ENCODE results near the gene ZNF469. TPM values are rescaled to one million over a fixed set of nuclear protein-coding genes. Genes with fewer than 3 reads are reported as not detected.

Gene ZNF469
- polyA plus RNA-seq, 1 donor from 2014 or later = not detected

- Histone ChIP-seq H3K4me2 (ENCODE audit: low read length) (no peak overlapping the region), H3K9me2 (ENCODE audit: insufficient read depth, low read length) (no peaks in the 10 kb centered on the region), H2AFZ (ENCODE audit: low read depth, low read length) (no peak overlapping the region), H3K36me3 (ENCODE audit: insufficient read depth, low read length) (no peaks in the 10 kb centered on the region), H3K27ac (ENCODE audit: low read length) (no peak overlapping the region), H3K9ac (ENCODE audit: low read length) (no peak overlapping the region), H3K79me2 (replicated peaks; ENCODE audit: insufficient read depth, low read length) (no peaks in the 10 kb centered on the region), H3K27me3 (ENCODE audit: insufficient read depth, low read depth, low read length) (no peaks in the 10 kb centered on the region), H3F3A (ENCODE audit: insufficient read depth, low read length, poor library complexity, severe bottlenecking) (no peaks in the 10 kb centered on the region), H3K9me3 (ENCODE audit: low read length) (no peaks in the 10 kb centered on the region), H3K4me3 (ENCODE audit: low read length) (no peak overlapping the region), H4K20me1 (ENCODE audit: insufficient read depth) (no peaks in the 10 kb centered on the region)
- no peak for TF ChIP-seq CTCF (IDR thresholded peaks at IDR 0.05; ENCODE audit: poor library complexity, severe bottlenecking)
- no peak for TF ChIP-seq RAD21 (conservative IDR thresholded peaks at IDR 0.05)
- TF ChIP-seq MXI1 (conservative IDR thresholded peaks at IDR 0.05; ENCODE audit: poor library complexity, severe bottlenecking) = no peak
- TF ChIP-seq SMC3 (conservative IDR thresholded peaks at IDR 0.05; ENCODE audit: poor library complexity) = no peak
- no peak for TF ChIP-seq POLR2AphosphoS5 (IDR thresholded peaks at IDR 0.05)
- no peak for TF ChIP-seq REST (IDR thresholded peaks at IDR 0.05; ENCODE audit: borderline replicate concordance)
- TF ChIP-seq TAF1 (IDR thresholded peaks at IDR 0.05; ENCODE audit: low read depth) = no peak
- TF ChIP-seq EZH2 (IDR thresholded peaks at IDR 0.05; ENCODE audit: borderline replicate concordance, insufficient read depth, low read length, poor library complexity, severe bottlenecking) = no peak
- TF ChIP-seq EP300 (conservative IDR thresholded peaks at IDR 0.05; ENCODE audit: poor library complexity, severe bottlenecking) = no peak
Measured at GRCh38 chr16:88350922-88351321, 31.8 kb upstream of the ZNF469 start.

GRCh38 chr16:88351491-88352101, 31.2 kb upstream of the ZNF469 start:
- no peak for TF ChIP-seq MXI1 (conservative IDR thresholded peaks at IDR 0.05; ENCODE audit: poor library complexity, severe bottlenecking)
- TF ChIP-seq EZH2 (IDR thresholded peaks at IDR 0.05; ENCODE audit: borderline replicate concordance, insufficient read depth, low read length, poor library complexity, severe bottlenecking) = no peak
- TF ChIP-seq REST (IDR thresholded peaks at IDR 0.05; ENCODE audit: borderline replicate concordance) = no peak
- TF ChIP-seq CTCF (IDR thresholded peaks at IDR 0.05; ENCODE audit: poor library complexity, severe bottlenecking) = no peak
- no peak for TF ChIP-seq POLR2AphosphoS5 (IDR thresholded peaks at IDR 0.05)
- TF ChIP-seq RAD21 (conservative IDR thresholded peaks at IDR 0.05) = no peak
- no peak for TF ChIP-seq EP300 (conservative IDR thresholded peaks at IDR 0.05; ENCODE audit: poor library complexity, severe bottlenecking)
- TF ChIP-seq SMC3 (conservative IDR thresholded peaks at IDR 0.05; ENCODE audit: poor library complexity) = no peak
- TF ChIP-seq TAF1 (IDR thresholded peaks at IDR 0.05; ENCODE audit: low read depth) = no peak
- no peak overlapping the region for H2AFZ ChIP-seq (ENCODE audit: low read depth, low read length)

More at GRCh38 chr16:88351491-88352101, 31.2 kb upstream of the ZNF469 start:
- Histone ChIP-seq H3K27me3 (ENCODE audit: insufficient read depth, low read depth, low read length) (no peaks in the 10 kb centered on the region), H3K4me2 (ENCODE audit: low read length) (no peak overlapping the region), H3K9ac (ENCODE audit: low read length) (no peak overlapping the region), H3K27ac (ENCODE audit: low read length) (no peak overlapping the region), H3F3A (ENCODE audit: insufficient read depth, low read length, poor library complexity, severe bottlenecking) (no peaks in the 10 kb centered on the region), H3K9me2 (ENCODE audit: insufficient read depth, low read length) (no peaks in the 10 kb centered on the region), H3K4me3 (ENCODE audit: low read length) (no peak overlapping the region), H3K9me3 (ENCODE audit: low read length) (no peaks in the 10 kb centered on the region), H3K36me3 (ENCODE audit: insufficient read depth, low read length) (no peaks in the 10 kb centered on the region), H3K79me2 (replicated peaks; ENCODE audit: insufficient read depth, low read length) (no peaks in the 10 kb centered on the region), H4K20me1 (ENCODE audit: insufficient read depth) (no peaks in the 10 kb centered on the region)

All from neural cell (in vitro differentiated cells).